T-helper 2 cell treated with Interferon-gamma antibody and Interleukin-4, amounts not matched to agents 100 ng/mL and 5 ng/mL, for 36 hours (primary cell): ENCODE results near the gene PDS5A. TPM values are rescaled to one million over a fixed set of nuclear protein-coding genes. Genes with fewer than 3 reads are reported as not detected.
"Not testable (repeated sequence)": the region's sequence is repeated elsewhere in the genome, so short reads cannot be mapped to it uniquely, and the experiment has no call there.

Experiments used
- intact Hi-C: fragments of 100-400 bp; cut with micrococcal nuclease; formaldehyde crosslinking; loops from one replicate; pipeline ENCODE4 v1.15.1; 2023
- total RNA-seq: library from RNA; stranded (reverse); gene quantifications from 2 replicates; pipeline ENCODE4 v1.2.3, GENCODE V29; 2022

PDS5A gene
- total RNA-seq, 1 donor from 2014 or later = 109 TPM

DNA sequence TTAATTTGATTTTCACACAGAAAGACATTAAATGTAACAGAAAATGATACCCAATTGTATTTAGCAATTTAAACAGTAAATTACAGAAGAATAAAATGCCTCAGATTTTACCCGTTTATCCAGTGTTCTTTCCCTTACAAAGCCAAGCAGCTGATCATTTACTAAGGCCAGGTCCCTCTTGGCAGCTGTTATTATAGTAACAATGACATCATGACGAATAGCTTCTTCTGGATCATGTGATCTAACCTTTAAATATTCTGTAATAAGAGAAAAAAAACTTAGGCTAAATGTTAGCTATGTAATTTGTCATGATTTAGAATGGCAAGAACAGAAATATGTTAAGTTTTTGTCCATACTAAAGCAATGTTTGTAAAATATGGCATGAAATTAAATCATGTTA, 69.4 kb downstream of the PDS5A start:
- intact Hi-C loops = no loop called here

DNA sequence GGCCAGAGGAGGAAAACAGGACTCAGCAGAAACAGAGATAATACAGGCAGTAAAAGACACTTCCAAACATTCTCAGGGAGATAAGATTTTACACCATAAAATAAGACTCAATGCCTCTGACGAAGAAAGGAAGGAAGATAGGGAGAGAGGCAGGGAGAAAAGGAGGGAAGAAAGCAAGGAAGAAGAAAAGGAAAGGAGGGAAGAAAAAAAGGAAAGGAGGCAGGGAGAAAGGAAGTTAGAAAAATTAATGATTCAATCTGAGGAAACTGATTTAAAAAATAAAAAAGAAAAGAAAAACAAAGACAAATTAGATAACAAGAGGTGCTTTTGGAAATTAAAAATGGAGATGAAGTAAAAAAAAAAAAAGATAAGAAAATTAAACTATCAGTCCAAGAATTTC, 72.1 kb downstream of the PDS5A start:
- intact Hi-C loops = no loop called here

DNA sequence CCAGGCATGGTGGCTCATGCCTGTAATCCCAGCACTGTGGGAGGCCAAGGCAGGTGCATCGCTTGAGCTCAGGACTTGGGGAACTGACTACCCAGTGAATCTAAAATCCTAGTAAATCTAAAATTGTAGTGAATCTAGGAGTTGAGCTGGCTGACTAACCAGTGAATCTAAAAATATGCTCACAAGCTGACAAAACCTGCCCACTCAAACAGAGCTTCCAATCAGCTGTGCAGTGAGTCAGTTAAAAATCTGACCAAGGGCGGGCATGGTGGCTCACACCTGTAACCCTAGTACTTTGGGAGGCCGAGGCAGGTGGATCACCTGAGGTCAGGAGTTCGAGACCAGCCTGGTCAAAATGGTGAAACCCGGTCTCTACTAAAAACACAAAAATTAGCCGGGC, 72.7 kb downstream of the PDS5A start:
- intact Hi-C loops = not testable (repeated sequence)

DNA sequence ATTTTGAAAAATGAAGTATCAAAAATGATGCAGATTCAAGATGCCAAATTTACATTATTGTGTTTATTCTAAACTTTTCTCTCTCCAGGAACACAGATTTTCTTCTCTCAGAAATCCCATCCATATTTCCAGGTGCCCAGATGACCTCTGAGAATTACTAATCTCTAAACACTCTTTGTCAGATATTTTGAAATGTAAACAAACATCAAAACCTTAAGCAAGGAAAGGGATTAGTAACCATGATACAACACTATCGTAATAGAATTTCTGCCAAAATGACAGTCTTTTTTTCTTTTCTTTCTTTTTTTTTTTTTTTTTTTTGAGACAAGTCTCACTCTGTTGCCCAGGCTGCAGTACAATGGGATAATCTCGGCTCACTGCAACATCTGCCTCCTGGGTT, 76.7 kb downstream of the PDS5A start:
- intact Hi-C loops = no loop called here

DNA sequence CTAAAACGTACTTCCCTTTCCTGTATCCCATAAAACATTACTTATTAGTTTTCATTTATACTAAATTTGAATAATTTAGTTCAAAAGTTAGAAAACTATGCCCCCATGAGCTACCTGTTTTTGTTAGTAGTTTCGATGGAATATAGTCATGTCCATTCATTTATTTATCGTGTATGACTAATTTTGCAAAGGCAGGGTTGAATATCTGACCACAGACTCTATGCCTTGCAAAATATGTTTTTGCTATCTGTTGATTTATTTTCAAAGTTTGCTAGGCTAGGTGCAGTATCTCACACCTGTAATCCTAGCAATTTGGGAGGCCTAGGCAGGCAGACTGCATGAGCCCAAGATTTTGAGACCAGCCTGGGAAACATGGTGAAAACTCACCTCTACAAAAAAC, 78.4 kb downstream of the PDS5A start:
- intact Hi-C loops = no loop called here

DNA sequence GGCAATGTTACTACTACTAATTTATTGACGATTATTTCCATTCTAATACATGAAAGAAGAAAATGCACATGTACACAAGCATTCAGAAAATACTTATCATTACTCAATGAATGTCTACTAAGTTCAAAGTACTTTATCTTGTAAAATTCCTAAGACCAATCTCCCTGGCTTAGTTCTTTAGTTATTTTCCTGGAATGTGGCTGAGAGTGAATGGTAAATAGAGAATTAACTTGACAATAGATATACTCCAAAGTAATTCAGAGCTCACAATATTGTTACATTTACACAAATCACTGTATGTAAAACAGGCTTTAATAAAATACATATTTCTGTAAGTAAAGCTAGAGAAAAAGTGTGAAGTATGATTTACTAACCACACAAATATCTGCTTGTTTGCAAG, 79.7 kb downstream of the PDS5A start:
- intact Hi-C loops = no loop called here

DNA sequence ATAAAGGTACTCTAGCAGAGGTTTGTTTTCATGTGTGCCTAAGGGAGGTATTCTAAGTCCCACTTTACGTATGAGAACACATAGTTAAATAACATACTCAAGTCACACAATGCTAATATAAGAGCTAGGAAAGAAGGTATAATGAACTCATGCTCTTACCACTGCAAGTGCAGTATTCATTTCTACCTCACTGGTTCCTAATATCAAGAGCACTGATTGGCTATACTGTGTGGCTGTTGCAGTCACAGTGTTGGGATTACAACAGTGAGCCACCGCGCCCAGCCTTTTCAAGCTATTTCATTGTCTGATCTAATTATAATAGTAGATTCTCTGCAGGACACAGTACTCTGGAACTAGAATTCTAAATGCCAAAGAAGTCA, 84.0 kb downstream of the PDS5A start:
- intact Hi-C loops = no loop called here

DNA sequence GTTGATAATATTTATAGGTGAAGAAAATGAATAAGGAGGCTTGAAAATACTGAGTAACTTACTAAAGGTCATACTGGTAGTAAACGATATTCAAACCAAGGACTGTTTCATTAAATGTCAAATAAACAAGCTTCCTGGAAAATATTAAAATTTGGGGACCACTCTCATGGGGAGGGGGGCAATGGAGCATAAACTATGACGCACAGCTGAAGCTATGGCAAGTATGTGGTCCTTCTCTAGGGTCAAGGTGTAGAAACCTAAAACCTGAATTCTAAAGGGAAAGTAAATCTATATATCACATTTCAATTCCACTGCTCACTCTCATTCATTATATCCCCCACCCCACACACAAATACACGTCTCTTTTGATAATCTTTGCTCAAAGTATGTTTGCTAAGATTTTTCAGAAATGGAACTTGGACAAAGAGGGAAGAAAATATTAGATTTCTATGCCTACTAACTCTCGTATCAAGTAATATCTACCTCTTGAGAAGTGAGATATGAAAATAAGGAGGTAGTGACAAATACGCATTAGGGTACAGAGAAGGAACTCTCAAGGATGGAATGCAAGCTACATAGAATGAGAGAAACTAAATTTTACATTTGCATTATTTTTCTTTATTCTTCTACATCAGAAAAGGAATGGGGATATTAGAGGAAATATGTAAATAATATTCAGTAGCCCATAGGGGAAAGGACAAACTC, 84.6 kb downstream of the PDS5A start:
- intact Hi-C loops = no loop called here

DNA sequence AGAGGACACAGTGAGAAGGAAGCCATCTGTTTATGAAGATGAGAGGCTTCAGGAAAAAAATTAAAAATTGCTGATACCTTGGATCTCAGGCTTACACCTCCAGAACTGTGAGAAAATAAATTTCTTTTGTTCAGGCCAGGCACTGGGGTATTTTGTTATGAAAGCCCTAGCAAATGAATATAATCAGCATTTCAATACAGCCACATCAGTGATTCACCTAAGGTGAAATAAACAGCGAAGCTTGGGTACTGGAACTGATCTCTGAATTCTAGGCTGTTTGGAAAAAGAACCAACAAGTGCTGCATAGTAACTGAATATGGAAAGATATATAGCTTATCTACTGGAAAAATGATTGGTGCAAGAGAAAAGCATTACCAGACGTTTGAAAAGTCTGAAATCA, 88.5 kb downstream of the PDS5A start:
- intact Hi-C loops = no loop called here

DNA sequence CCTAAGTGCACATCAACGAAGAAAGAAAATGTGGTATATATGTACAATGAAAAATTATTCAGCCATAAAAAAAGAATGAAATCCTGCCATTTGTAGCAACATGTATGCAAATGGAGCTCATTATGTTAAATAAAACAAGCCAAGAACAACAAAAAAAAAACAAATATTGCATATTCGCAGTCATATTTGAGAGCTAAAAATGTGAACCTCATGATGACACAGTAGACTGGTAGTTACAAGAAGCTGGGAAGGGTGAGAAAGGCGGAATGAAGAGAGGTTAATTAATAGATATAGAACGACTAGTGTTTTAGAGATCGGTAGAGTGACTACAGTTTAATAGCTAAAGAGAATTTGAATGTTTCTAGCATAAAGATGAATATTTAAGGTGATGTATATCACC, 89.2 kb downstream of the PDS5A start:
- intact Hi-C loops = no loop called here

DNA sequence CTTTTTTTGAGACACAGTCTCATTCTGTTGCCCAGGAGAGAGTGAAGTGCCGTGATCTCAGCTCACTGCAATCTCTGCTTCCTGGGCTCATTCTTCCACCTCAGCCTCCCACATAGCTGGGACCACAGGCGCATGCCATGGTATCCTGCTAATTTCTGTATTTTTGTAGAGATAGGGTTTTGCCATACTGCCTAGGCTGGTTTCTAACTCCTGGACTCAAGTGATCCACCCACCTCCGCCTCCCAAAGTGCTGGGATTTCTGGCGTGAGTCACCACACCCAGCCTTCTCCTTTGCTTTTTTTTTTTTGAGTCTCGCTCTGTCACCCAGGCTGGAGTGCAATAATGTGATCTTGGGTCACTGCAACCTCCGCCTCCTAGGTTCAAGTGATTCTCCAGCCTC, 94.1 kb downstream of the PDS5A start:
- intact Hi-C loops = no loop called here

DNA sequence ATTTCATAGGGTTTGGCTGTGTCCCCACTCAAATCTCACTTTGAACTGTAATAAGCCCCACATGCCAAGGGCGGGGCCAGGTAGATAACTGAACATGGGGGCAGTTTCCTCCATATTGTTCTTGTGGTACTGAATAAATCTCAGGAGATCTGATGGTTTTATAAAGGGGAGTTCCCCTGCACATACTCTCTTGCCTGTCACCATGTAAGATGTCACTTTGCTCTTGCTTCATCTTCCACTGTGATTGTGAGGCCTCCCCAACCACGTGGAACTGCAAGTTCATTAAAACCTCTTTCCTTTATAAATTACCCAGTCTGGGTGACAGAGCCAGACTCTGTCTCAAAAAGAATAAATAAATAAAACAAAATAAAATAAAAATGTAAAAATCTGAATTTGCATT, 95.9 kb downstream of the PDS5A start:
- intact Hi-C loops = no loop called here

DNA sequence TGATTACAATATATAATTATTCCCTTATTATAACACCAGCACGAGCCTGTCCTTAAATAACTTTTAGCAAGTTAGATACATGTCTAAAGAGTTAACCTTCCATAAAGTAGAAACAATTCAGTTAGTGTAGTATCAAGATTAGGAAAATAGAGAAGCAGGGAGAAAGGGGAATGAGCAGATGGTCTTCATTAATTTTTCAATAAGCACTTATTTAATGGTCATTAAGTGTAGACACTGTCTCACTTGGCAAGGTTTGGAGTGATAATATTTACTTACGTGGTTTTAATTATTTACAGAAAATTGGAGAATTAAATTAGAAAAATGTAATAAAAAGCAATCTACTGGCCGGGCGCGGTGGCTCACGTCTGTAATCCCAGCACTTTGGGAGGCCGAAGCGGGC, 99.7 kb downstream of the PDS5A start:
- intact Hi-C loops = no loop called here

DNA sequence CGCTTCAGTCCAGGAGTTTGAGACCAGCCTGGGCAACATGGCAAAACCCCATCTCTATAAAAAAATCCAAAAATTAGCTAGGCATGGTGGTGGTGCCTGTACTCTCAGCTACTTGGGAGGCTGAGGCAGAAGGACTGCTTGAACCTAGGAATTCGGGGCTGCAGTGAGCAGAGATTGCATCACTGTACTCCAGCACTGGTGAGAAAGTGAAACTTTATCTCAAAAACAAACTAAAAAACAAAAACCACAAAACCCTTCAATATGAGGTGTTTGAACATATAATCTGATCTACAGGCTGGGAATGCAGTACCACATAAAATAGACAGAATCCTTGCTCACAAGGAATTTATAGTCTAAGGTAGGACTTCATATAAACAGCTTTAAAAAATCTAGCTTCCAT, 103.9 kb downstream of the PDS5A start:
- intact Hi-C loops = no loop called here

DNA sequence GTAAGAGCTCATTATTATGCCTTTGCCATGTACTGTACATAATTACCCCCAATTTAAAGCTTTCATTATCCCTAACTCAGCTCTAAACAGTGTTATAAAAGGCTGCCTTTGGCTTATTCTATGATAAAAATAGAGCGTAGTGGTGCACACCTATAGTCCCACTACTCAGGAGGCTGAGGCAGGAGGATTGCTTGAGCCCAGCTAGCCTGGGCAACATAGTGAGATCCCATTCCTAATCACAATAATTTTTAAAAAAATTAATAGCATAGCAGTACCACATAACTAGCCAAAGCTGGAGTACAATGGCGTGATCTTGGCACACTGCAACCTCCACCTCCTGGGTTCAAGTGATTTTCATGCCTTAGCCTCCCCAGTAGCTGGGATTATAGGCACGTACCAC, 112.4 kb downstream of the PDS5A start:
- intact Hi-C loops = no loop called here

DNA sequence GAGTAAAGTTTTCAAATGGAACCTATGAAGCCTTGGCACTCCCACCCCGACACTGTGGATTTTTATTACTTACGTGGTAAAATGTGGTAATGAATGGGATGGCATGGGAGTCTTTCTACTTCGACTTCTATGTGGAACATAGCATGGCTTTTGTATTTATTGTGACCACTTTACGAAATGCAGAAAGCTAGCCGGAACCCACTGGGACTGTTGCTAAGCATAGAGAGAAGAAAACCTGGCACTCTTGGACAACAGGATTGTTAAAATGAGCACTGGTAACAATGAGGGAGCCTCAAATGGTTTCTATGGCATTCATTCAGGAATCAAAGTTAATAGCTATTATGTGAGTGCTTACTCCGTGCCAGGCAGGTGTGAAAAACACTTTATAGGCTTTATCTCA, 113.3 kb downstream of the PDS5A start:
- intact Hi-C loops = no loop called here

DNA sequence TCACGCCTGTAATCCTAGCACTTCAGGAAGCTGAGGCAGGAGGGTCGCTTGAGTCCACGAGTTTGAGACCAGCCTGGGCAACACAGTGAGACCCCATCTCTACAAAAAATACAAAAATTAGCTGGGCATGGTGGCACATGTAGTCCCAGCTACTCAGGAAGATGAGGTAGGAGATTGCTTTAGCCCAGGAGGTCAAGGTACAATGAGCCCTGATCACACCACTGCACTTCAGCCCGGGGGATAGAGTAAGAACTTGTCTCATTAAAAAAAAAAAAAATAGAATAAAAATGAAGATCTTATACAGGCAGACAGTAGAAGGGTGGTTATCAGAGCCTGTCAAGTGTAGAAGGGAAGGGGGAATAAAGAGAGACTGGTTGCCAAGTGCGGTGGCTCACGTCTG, 116.9 kb downstream of the PDS5A start:
- intact Hi-C loops = no loop called here

DNA sequence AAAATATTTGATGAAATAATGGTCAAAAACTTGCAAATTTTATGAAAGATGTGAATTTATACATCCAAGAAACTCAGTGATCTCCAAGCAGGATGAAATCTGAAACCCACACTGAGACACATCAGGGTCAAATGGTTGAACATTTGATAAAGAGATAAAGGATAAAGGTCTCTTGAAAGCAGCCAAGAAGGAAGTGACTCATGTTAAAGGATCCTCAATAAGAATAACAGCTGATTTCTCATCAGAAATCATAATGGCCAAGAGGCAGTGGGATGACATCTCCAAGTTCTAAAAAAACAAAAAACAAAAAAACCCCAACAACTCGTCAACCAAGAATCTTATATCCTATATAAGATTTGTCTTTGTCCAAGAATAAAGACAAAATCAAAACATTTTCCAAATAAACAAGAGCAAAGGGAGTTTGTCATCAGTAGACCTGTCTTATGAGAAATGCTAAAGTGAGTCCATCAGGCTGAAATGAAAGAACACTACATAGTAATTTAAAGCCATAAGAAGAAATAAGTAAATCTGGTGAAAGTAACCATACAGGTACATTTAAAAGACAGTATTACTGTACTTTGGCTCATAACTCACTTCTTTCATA, 121.7 kb downstream of the PDS5A start:
- intact Hi-C loops = no loop called here

DNA sequence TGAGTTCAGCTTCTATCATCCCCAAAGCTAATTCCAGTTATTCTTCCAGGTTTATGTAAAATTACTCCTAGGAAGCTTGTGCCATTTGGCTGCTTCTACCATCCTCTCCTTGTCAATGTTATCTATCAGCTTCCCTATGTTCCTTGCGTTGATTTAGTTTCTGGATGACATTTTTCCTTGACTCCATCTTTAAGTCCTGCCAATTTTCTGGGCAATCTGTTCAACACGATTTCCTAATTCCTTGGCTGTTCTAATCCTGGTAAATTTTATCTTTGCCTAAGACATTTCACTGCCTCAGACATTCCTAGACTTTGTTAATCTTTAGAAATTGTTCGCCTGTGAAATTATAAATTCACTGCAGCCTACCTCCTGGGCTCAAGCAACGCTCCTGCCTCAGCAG, 125.1 kb downstream of the PDS5A start:
- intact Hi-C loops = no loop called here

DNA sequence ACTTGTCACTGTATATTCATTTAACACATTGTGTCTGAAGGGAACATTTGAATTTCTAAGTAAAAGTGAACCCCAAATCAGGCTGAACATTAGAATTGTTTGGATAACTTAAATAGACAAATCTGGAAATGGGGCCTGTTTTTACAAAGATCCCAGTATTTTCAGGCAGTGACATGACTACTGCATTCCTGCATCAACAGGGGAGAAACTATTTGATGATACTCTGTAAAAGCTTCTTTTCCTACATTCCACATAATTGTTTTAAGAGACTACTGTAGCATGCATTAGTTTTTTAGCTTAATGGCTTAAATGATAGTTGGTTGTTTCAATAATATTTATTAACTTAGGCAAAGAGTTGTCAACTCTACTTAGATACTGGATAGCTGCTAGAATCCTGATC, 127.0 kb downstream of the PDS5A start:
- intact Hi-C loops = no loop called here

DNA sequence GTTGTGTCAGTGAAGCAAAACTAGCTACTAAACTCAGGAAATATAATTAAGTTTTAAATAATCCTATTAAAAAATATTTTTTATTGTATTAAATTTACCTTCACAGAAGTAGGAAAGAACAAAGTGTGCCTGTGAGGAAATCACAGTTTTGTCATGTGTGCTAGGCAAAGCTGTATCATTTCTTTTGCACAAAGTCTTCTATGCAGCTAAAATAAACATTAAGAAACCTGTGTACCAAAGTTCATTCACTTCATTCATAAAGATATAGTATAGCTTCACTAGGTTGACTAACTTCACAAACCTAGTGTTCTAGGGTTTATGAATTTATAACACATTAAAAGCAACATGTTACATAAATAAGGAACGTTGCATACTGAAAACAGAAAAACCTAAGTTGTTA, 131.0 kb downstream of the PDS5A start:
- intact Hi-C loops = no loop called here

DNA sequence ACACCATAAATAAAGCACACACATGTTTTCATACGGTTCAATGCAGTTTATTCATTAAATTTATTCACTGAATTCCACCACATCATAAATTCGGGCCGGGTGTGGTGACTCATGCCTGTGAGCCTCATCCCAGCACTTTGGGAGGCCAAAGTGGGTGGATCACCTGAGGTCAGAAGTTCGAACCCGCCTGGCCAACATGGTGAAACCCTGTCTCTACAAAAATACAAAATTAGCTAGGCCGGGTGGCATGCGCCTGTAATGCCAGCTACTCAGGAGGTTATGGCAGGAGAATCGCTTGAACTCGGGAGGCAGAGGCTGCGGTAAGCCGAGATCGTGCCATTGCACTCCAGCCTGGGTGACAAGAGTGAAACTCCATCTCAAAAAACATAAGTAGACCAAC, 131.6 kb downstream of the PDS5A start:
- intact Hi-C loops = no loop called here

DNA sequence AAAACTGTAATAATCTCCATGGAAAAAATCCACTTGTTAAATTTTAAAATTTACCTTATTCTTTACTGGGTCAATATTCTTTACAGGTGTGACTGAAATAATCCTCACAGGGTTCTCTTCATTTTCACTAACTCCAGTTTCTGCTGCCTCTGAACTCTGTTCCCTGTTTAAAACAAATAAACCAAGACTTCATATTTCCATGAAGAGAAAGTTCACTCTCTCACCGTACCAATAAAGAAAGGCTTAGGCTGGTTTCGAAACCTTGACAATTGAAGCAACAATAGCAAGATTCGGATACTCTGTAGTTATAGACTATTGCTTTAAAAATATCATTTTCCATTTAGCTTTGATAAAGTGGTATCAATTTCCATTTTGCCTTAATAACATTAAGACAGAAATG, 135.8 kb downstream of the PDS5A start:
- intact Hi-C loops = no loop called here

DNA sequence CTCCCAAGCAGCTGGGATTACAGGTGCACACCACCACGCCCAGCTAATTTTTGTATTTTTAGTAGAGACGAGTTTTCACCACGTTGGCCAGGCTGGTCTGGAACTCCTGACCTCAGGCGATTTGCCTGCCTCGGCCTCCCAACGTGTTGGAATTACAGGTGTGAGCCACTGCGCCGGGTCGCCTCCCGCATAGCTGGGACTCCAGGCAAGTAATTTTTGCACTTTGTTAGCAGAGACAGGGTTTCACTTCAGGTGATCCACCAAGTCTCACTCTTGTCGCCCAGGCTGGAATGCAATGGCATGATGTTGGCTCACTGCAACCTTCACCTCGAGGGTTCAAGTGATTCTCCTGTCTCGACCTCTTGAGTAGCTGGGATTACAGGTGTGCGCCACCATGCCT, 137.2 kb downstream of the PDS5A start:
- intact Hi-C loops = not testable (repeated sequence)
